HG03175 (cell line): ENCODE results near the gene ANKRD13B.

Source experiments
- ATAC-seq: cut with Tn5 transposase; IDR thresholded peaks from one replicate; pipeline ENCODE4 v1.9.1; 2021; ENCODE audit warnings: mild to moderate bottlenecking, moderate library complexity; ENCODE audit not compliant: unreplicated experiment

The ANKRD13B gene

GRCh38 chr17:29568331-29569244 is 24.3 kb upstream of the ANKRD13B start, which contains the start of gene TP53I13:
TP53I13 (plus strand) TSS chr17:29568701; CDS start chr17:29568759, 58 bp downstream.
- ATAC-seq = peak; percentile 32

GRCh38 chr17:29569245-29569950 is 23.5 kb upstream of the ANKRD13B start:
- no peak for ATAC-seq

GRCh38 chr17:29570521-29570920 is 22.4 kb upstream of the ANKRD13B start:
- ATAC-seq = no peak

- ATAC-seq = no peak
Observed at GRCh38 chr17:29571486-29571882, 21.4 kb upstream of the ANKRD13B start.

GRCh38 chr17:29571883-29572681 is 20.9 kb upstream of the ANKRD13B start:
- no peak for ATAC-seq

GRCh38 chr17:29572691-29573557 is 20.0 kb upstream of the ANKRD13B start:
- ATAC-seq = no peak

- no peak for ATAC-seq
Observed at GRCh38 chr17:29573558-29573869, 19.4 kb upstream of the ANKRD13B start.

- ATAC-seq = no peak
Observed at GRCh38 chr17:29573871-29574731, 18.8 kb upstream of the ANKRD13B start.

GRCh38 chr17:29574732-29575510 is 18.0 kb upstream of the ANKRD13B start:
- no peak for ATAC-seq

- no peak for ATAC-seq
Observed at GRCh38 chr17:29575511-29576213, 17.3 kb upstream of the ANKRD13B start.

GRCh38 chr17:29576214-29577000 is 16.5 kb upstream of the ANKRD13B start:
- no peak for ATAC-seq

- no peak for ATAC-seq
Observed at GRCh38 chr17:29577001-29577370, 15.9 kb upstream of the ANKRD13B start.

GRCh38 chr17:29577385-29578211 is 15.3 kb upstream of the ANKRD13B start:
- no peak for ATAC-seq

- ATAC-seq = no peak
Observed at GRCh38 chr17:29578626-29579485, 14.1 kb upstream of the ANKRD13B start.
